ENCODE results near the gene TSEN15. TPM values are rescaled to one million over a fixed set of nuclear protein-coding genes. Genes with fewer than 3 reads are reported as not detected.

The TSEN15 gene
- total RNA-seq, 1 donor from 2014 or later = 23.6 TPM

- H3K4me1 Mint-ChIP-seq (ENCODE audit: low read depth, unreplicated experiment) = peaks cover 4% of the 10 kb centered on the region
- no peaks in the 10 kb centered on the region for H3K36me3 Mint-ChIP-seq (ENCODE audit: unreplicated experiment)
- no peak for TF ChIP-seq CTCF (IDR thresholded peaks at IDR 0.05; ENCODE audit: partially characterized antibody, unreplicated experiment)
- H3K27ac Mint-ChIP-seq (ENCODE audit: unreplicated experiment) = no peak overlapping the region
- H3K4me3 Mint-ChIP-seq (ENCODE audit: unreplicated experiment) = no peak overlapping the region
- no peak for DNase-seq
- H3K27me3 Mint-ChIP-seq (ENCODE audit: unreplicated experiment) = no peaks in the 10 kb centered on the region
- H3K9me3 Mint-ChIP-seq (ENCODE audit: unreplicated experiment) = no peaks in the 10 kb centered on the region
Observed at GRCh38 chr1:184065559-184065958, 14.0 kb downstream of the TSEN15 start.

- H3K9me3 Mint-ChIP-seq (ENCODE audit: unreplicated experiment) = no peaks in the 10 kb centered on the region
- H3K4me3 Mint-ChIP-seq (ENCODE audit: unreplicated experiment) = no peak overlapping the region
- H3K27ac Mint-ChIP-seq (ENCODE audit: unreplicated experiment) = no peak overlapping the region
- no peaks in the 10 kb centered on the region for H3K36me3 Mint-ChIP-seq (ENCODE audit: unreplicated experiment)
- H3K27me3 Mint-ChIP-seq (ENCODE audit: unreplicated experiment) = no peaks in the 10 kb centered on the region
- no peak for TF ChIP-seq CTCF (IDR thresholded peaks at IDR 0.05; ENCODE audit: partially characterized antibody, unreplicated experiment)
- peaks cover 4% of the 10 kb centered on the region for H3K4me1 Mint-ChIP-seq (ENCODE audit: low read depth, unreplicated experiment)
- DNase-seq = no peak
Observed at GRCh38 chr1:184068354-184068753, 16.8 kb downstream of the TSEN15 start.

GRCh38 chr1:184069675-184070074 is 18.1 kb downstream of the TSEN15 start:
- Mint-ChIP-seq H3K9me3 (ENCODE audit: unreplicated experiment) (no peaks in the 10 kb centered on the region), H3K27ac (ENCODE audit: unreplicated experiment) (no peak overlapping the region), H3K4me1 (ENCODE audit: low read depth, unreplicated experiment) (peaks cover 4% of the 10 kb centered on the region), H3K36me3 (ENCODE audit: unreplicated experiment) (no peaks in the 10 kb centered on the region), H3K4me3 (ENCODE audit: unreplicated experiment) (no peak overlapping the region), H3K27me3 (ENCODE audit: unreplicated experiment) (no peaks in the 10 kb centered on the region)
- TF ChIP-seq CTCF (IDR thresholded peaks at IDR 0.05; ENCODE audit: partially characterized antibody, unreplicated experiment) = no peak
- DNase-seq = no peak

GRCh38 chr1:184072376-184072775 is 20.8 kb downstream of the TSEN15 start:
- DNase-seq = no peak
- peaks cover 9% of the 10 kb centered on the region for H3K36me3 Mint-ChIP-seq (ENCODE audit: unreplicated experiment)
- no peak for TF ChIP-seq CTCF (IDR thresholded peaks at IDR 0.05; ENCODE audit: partially characterized antibody, unreplicated experiment)
- H3K4me3 Mint-ChIP-seq (ENCODE audit: unreplicated experiment) = no peak overlapping the region
- H3K9me3 Mint-ChIP-seq (ENCODE audit: unreplicated experiment) = no peaks in the 10 kb centered on the region
- H3K27me3 Mint-ChIP-seq (ENCODE audit: unreplicated experiment) = no peaks in the 10 kb centered on the region
- peaks cover 4% of the 10 kb centered on the region for H3K4me1 Mint-ChIP-seq (ENCODE audit: low read depth, unreplicated experiment)
- no peak overlapping the region for H3K27ac Mint-ChIP-seq (ENCODE audit: unreplicated experiment)

GRCh38 chr1:184074383-184074782 is 22.9 kb downstream of the TSEN15 start:
- H3K27ac Mint-ChIP-seq (ENCODE audit: unreplicated experiment) = no peak overlapping the region

More at GRCh38 chr1:184074383-184074782, 22.9 kb downstream of the TSEN15 start:
- peaks cover 11% of the 10 kb centered on the region for H3K36me3 Mint-ChIP-seq (ENCODE audit: unreplicated experiment)
- no peak overlapping the region for H3K4me3 Mint-ChIP-seq (ENCODE audit: unreplicated experiment)
- no peaks in the 10 kb centered on the region for H3K4me1 Mint-ChIP-seq (ENCODE audit: low read depth, unreplicated experiment)
- H3K9me3 Mint-ChIP-seq (ENCODE audit: unreplicated experiment) = peaks cover 2% of the 10 kb centered on the region
- TF ChIP-seq CTCF (IDR thresholded peaks at IDR 0.05; ENCODE audit: partially characterized antibody, unreplicated experiment) = no peak
- DNase-seq = no peak
- H3K27me3 Mint-ChIP-seq (ENCODE audit: unreplicated experiment) = no peaks in the 10 kb centered on the region

Measured in glutamatergic neuron (in vitro differentiated cells).